Gastroesophageal sphincter (tissue), 4 donors: Measurements from ENCODE around the gene DUOX2. TPM values are rescaled to one million over a fixed set of nuclear protein-coding genes. Genes with fewer than 3 reads are reported as not detected.

Experiments
- ATAC-seq: fragments of 150-250 bp; one replicate; pipeline ENCODE4 v1.9.1; 2016; ENCODE audit warnings: mild to moderate bottlenecking, moderate library complexity
- H3K27ac ChIP-seq, 4 donors: fragments of 200-600 bp; sonication (generic) in 3 of 4; 1 replicate in 3 of 4; 2 replicates in 1 of 4; pipeline ENCODE4 v1.5.1; 2016 to 2019
- H3K27me3 ChIP-seq: fragments of 200-600 bp; sonication (generic); one replicate; pipeline ENCODE4 v1.5.1; 2019
- H3K36me3 ChIP-seq, 2 donors: fragments of 200-600 bp; sonication (generic); one replicate each; pipeline ENCODE4 v1.5.1; 2019; ENCODE audit warnings: control low read depth in 1 of 2
- H3K4me1 ChIP-seq, 3 donors: fragments of 200-600 bp; sonication (generic); 1 replicate in 2 of 3; 2 replicates in 1 of 3; pipeline ENCODE4 v1.5.1; 2016 to 2019; ENCODE audit warnings: control low read depth in 2 of 3
- H3K4me3 ChIP-seq, 2 donors: fragments of 200-600 bp; sonication (generic); one replicate each; pipeline ENCODE4 v1.5.1; 2019; ENCODE audit warnings: mild to moderate bottlenecking in 1 of 2, moderate library complexity in 1 of 2
- H3K9me3 ChIP-seq, 3 donors: fragments of 200-600 bp; sonication (generic); one replicate each; pipeline ENCODE4 v1.5.1; 2017 to 2019; ENCODE audit warnings: control low read depth in 2 of 3
- CTCF ChIP-seq, 4 experiments: fragments of 200-600 bp in 2 of 4; fragments of 450-650 bp in 2 of 4; sonication (generic) in 1 of 4; IDR thresholded peaks; one replicate each; pipeline ENCODE4 v1.5.1; 2017 to 2019; ENCODE audit warnings: antibody characterized with exemption in 4 of 4, mild to moderate bottlenecking in 2 of 4, moderate library complexity in 2 of 4
- EP300 ChIP-seq: sonication (generic); formaldehyde crosslinking; IDR thresholded peaks from one replicate; pipeline ENCODE4 v1.6.1; 2017; ENCODE audit warnings: antibody characterized with exemption, mild to moderate bottlenecking
- POLR2A ChIP-seq, 2 donors: fragments of 450-650 bp; IDR thresholded peaks; one replicate each; pipeline ENCODE4 v1.6.1; 2017; ENCODE audit warnings: antibody characterized with exemption in 2 of 2, mild to moderate bottlenecking in 2 of 2, moderate library complexity in 1 of 2
- POLR2AphosphoS5 ChIP-seq: sonication (generic); formaldehyde crosslinking; IDR thresholded peaks from one replicate; pipeline ENCODE4 v1.6.1; 2017; ENCODE audit warnings: antibody characterized with exemption
- WGBS, 2 donors: methylation state at CpG; one replicate each; pipeline ENCODE4 v1.1.5; 2018; ENCODE audit warnings: low coverage in 1 of 2; 5-methylcytosine and 5-hydroxymethylcytosine counted together
- total RNA-seq, 4 donors: library from RNA; depleted of rRNA; stranded (reverse); fragments of >200 nt; gene quantifications; one replicate each; pipeline ENCODE4 v1.1.0, GENCODE V29; 2016

Gene DUOX2
- total RNA-seq, 4 donors from 2014 or later = 0.13 to 1.5 (median 0.54) TPM

- 44 to 80% methylated on average over 1 of the region's 9 CpGs for WGBS, 2 donors
- ATAC-seq = no peak
- H3K4me3 ChIP-seq = no peak overlapping the region
- no peaks in the 10 kb centered on the region for H3K9me3 ChIP-seq
- no peaks in the 10 kb centered on the region for H3K36me3 ChIP-seq
- TF ChIP-seq POLR2AphosphoS5 = no peak
- TF ChIP-seq EP300 = no peak
- TF ChIP-seq CTCF (IDR thresholded peaks at IDR 0.05) = no peak
- no peak for TF ChIP-seq POLR2A (IDR thresholded peaks at IDR 0.05)
- H3K27me3 ChIP-seq = peaks cover 30% of the 10 kb centered on the region
- H3K4me1 ChIP-seq = no peaks in the 10 kb centered on the region
- no peak overlapping the region for H3K27ac ChIP-seq
Measured at GRCh38 chr15:45144775-45145174, 30.8 kb upstream of the DUOX2 start.

- Histone ChIP-seq H3K27me3 (peaks cover 30% of the 10 kb centered on the region), H3K27ac (no peak overlapping the region), H3K36me3 (no peaks in the 10 kb centered on the region), H3K4me3 (no peak overlapping the region), H3K4me1 (no peaks in the 10 kb centered on the region), H3K9me3 (no peaks in the 10 kb centered on the region)
- WGBS, 2 donors = 83% methylated on average over 6 of the region's 11 CpGs; no CpG with 5 or more reads in 1 of the 2 donors
- TF ChIP-seq POLR2AphosphoS5 = no peak
- TF ChIP-seq EP300 = no peak
- ATAC-seq = no peak
Measured at GRCh38 chr15:45143946-45144345, 30.0 kb upstream of the DUOX2 start.

- Histone ChIP-seq H3K36me3 (no peaks in the 10 kb centered on the region), H3K27ac (no peak overlapping the region), H3K9me3 (no peaks in the 10 kb centered on the region), H3K4me1 (no peaks in the 10 kb centered on the region), H3K4me3 (no peak overlapping the region), H3K27me3 (peaks cover 39% of the 10 kb centered on the region)
- WGBS, 2 donors = no CpG with 5 or more reads among the region's 7 CpGs
- TF ChIP-seq POLR2A (IDR thresholded peaks at IDR 0.05) (no peak), EP300 (no peak)
- no peak for ATAC-seq
Measured at GRCh38 chr15:45143056-45143455, 29.1 kb upstream of the DUOX2 start.

- H3K27me3 ChIP-seq = peaks cover 54% of the 10 kb centered on the region
Measured at GRCh38 chr15:45141386-45141785, 27.4 kb upstream of the DUOX2 start.

DNA sequence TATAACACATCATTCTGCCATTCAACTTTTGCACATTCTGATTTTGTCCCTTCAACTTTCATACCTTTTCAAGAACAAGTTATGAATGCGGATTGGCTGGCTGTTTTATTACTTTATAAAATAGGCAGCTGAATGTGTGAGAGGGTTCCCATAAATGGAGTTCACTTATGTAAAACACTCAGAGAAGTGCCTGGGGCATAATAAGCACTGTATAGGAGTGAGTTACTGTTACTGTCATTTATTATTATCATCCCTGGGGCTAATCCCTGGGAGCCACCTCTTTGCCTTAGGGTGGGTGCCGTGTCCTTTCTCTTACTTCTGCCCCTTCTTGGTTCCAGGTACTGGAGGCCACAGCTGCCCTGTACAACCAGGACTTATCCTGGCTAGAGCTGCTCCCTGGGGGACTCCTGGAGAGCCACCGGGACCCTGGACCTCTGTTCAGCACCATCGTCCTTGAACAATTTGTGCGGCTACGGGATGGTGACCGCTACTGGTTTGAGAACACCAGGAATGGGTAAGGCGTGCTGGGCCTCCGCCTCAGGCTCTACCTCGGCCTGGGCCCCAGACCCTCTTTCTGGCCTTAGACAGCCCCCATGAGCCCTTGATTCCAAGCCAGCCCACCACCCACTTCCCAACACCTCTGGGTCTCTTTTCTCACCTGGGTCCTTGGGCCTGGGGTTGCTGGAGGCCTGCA lies 26.7 kb upstream of the DUOX2 start:
- no peak overlapping the region for H3K27ac ChIP-seq
- 83 to 86% methylated on average over 2 to 5 of the region's 10 CpGs for whole genome bisulfite sequencing, 2 donors
- TF ChIP-seq POLR2AphosphoS5 (no peak), CTCF (IDR thresholded peaks at IDR 0.05) (no peak), EP300 (no peak), POLR2A (IDR thresholded peaks at IDR 0.05) (no peak)
- H3K9me3 ChIP-seq = no peaks in the 10 kb centered on the region
- H3K4me1 ChIP-seq = no peaks in the 10 kb centered on the region
- no peaks in the 10 kb centered on the region for H3K36me3 ChIP-seq
- peaks cover 60% of the 10 kb centered on the region for H3K27me3 ChIP-seq
- H3K4me3 ChIP-seq = no peak overlapping the region
- ATAC-seq = no peak

More at GRCh38 chr15:45141386-45141785, 27.4 kb upstream of the DUOX2 start:
- 72% methylated on average over 2 of the region's 5 CpGs; no CpG with 5 or more reads in 1 of the 2 donors for WGBS, 2 donors
- H3K4me1 ChIP-seq = no peaks in the 10 kb centered on the region
- no peak for TF ChIP-seq POLR2A (IDR thresholded peaks at IDR 0.05)
- no peak for TF ChIP-seq EP300
- TF ChIP-seq POLR2AphosphoS5 = no peak
- TF ChIP-seq CTCF (IDR thresholded peaks at IDR 0.05) = no peak
- H3K27ac ChIP-seq = no peak overlapping the region
- no peaks in the 10 kb centered on the region for H3K9me3 ChIP-seq
- H3K4me3 ChIP-seq = no peak overlapping the region
- no peaks in the 10 kb centered on the region for H3K36me3 ChIP-seq
- no peak for ATAC-seq

GRCh38 chr15:45139770-45140169 lies 25.8 kb upstream of the DUOX2 start:
- Histone ChIP-seq H3K27ac (no peak overlapping the region), H3K4me1 (peaks cover 0 to 7% (median 0%) of the 10 kb centered on the region in 3 donors), H3K4me3 (no peak overlapping the region), H3K36me3 (no peaks in the 10 kb centered on the region), H3K27me3 (peaks cover 66% of the 10 kb centered on the region), H3K9me3 (no peaks in the 10 kb centered on the region)
- no peak for ATAC-seq
- no peak for TF ChIP-seq POLR2A (IDR thresholded peaks at IDR 0.05)
- no peak for TF ChIP-seq POLR2AphosphoS5
- TF ChIP-seq CTCF (IDR thresholded peaks at IDR 0.05) = no peak
- no peak for TF ChIP-seq EP300
- WGBS, 2 donors = 88 to 100% methylated on average over 3 of the region's 6 CpGs
